HG03175 (cell line): ENCODE measurements around the gene NOTO.
"Not testable (repeated sequence)": the region's sequence is repeated elsewhere in the genome, so short reads cannot be mapped to it uniquely, and the experiment has no call there.

Experiments
- ATAC-seq: cut with Tn5 transposase; IDR thresholded peaks from one replicate; pipeline ENCODE4 v1.9.1; 2021; ENCODE audit warnings: mild to moderate bottlenecking, moderate library complexity; ENCODE audit not compliant: unreplicated experiment

The NOTO gene

GRCh38 chr2:73197579-73197978 lies 4.8 kb upstream of the NOTO start:
- ATAC-seq: no peak

DNA sequence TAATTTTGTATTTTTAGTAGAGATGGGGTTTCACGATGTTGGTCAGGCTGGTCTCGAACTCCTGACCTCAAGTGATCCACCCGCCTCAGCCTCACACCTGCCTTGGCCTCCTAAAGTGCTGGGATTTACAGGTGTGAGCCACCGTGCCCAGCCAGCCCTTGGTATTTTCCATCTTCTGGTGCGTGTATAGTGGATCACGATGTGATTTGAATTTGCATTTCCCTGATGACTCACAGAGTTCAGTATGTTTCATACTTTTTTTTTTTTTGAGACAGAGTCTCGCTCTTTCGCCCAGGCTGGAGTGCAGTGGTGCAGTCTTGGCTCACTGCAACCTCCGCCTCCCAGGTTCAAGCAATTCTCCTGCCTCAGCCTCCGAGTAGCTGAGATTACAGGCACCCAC lies 2.1 kb upstream of the NOTO start:
- ATAC-seq: not testable (repeated sequence)

GRCh38 chr2:73203055-73203681 lies 794 bp downstream of the NOTO start:
- no peak for ATAC-seq

DNA sequence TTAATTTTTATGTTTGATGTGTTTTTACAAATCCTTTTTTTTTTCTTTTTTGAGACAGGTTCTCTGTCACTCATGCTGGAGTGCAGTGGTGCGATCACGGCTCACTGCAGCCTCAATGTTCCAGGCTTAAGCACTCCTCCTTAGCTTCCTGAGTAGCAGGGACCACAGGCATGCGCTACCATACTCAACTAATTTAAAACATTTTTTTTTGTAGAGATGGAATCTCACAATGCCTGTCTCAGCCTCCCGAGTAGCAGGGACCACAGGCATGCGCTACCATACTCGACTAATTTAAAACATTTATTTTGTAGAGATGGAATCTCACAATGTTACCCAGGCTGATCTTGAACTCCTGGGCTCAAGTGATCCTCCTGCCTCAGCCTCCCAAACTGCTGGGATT lies 3.2 kb downstream of the NOTO start:
- no peak for ATAC-seq

GRCh38 chr2:73208258-73208657 lies 5.9 kb downstream of the NOTO start:
- ATAC-seq: no peak

GRCh38 chr2:73210019-73210418 lies 7.6 kb downstream of the NOTO start:
- no peak for ATAC-seq

GRCh38 chr2:73210696-73211095 lies 8.3 kb downstream of the NOTO start:
- no peak for ATAC-seq

- no peak for ATAC-seq
These were observed 9.7 kb downstream of the NOTO start for GRCh38 chr2:73212098-73212447.

DNA sequence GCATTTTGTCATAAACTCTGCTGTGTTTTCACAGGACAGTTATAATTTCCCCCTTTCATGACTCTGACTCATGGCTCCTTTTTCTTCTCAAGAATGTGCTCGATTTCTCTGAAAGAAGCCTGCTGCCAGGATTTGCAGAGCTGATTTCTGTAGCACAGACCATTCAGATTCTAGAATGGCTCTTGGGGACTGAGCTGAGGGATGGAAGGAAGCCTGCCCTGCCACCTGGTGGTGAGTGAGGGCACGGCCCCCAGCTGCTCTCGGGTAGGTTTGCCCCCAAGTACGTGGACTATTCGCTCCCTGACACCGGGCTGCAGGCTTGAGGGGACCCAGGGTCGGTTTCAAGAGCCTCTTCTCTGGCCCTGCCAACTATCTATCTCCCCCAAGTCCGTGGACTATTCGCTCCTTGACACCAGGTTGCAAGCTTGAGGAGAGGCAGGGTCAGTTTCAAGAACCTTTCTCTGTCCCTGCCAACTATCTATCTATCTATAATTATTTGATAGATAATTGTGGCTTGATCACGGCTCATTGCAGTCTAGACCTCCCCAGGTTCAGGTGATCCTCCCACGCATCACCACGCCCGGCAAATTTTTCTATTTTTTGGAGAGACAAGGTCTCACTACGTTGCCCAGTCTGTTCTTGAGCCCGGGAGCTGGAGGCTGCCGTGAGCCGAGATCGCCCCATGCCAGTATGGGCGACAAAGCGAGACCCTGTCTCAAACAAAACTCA lies 10.2 kb downstream of the NOTO start:
- peak; percentile 72 for ATAC-seq

- peak; percentile 91 for ATAC-seq
These were observed 12.0 kb downstream of the NOTO start, which contains the start of gene SMYD5 for GRCh38 chr2:73214120-73215035. TSS of gene SMYD5 (plus strand) at chr2:73214245. CDS start at chr2:73214267, 22 bp downstream.

DNA sequence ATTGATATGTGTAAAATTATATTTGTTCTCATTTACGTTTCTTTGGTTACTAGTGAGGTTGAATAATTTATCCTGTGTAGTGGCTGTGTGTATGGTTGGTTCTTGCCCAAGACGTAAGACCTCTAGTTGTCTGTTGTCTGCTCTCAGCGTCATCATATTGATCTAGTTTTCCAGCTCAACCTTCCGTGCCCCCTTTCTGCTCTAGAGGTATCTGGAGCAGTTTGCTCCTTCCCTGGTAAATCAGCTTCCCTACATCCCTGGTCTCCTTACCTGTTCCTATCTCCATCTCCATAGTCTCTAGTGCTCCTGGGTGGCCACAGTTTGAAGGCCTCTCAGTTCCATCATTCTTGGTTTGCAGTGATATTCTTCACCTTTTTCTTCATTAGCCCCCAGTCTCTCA lies 12.9 kb downstream of the NOTO start:
- no peak for ATAC-seq

- ATAC-seq: no peak
These were observed 14.8 kb downstream of the NOTO start for GRCh38 chr2:73217160-73217559.

- ATAC-seq: no peak
These were observed 15.5 kb downstream of the NOTO start for GRCh38 chr2:73217826-73218225.

DNA sequence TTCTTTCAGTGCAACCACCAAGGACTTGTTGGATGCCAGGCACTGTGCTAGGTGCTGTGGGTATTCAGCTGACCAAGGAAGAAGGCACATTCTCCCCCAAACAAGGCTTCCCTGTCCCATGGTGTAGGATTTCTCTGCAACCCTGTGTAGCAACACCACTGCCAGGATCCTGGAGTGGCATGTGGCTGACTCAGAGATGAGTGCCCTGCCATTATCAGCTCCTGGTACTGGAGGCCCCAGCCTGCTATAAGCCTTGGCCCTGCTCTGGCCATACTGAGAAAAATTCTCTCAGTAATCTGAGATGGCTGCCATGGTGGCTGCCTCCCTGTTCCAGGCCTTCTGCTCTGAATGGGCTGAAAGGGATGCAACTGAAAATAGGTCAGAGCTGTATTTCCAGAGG lies 15.9 kb downstream of the NOTO start:
- no peak for ATAC-seq

GRCh38 chr2:73223821-73224220 lies 21.4 kb downstream of the NOTO start:
- no peak for ATAC-seq

DNA sequence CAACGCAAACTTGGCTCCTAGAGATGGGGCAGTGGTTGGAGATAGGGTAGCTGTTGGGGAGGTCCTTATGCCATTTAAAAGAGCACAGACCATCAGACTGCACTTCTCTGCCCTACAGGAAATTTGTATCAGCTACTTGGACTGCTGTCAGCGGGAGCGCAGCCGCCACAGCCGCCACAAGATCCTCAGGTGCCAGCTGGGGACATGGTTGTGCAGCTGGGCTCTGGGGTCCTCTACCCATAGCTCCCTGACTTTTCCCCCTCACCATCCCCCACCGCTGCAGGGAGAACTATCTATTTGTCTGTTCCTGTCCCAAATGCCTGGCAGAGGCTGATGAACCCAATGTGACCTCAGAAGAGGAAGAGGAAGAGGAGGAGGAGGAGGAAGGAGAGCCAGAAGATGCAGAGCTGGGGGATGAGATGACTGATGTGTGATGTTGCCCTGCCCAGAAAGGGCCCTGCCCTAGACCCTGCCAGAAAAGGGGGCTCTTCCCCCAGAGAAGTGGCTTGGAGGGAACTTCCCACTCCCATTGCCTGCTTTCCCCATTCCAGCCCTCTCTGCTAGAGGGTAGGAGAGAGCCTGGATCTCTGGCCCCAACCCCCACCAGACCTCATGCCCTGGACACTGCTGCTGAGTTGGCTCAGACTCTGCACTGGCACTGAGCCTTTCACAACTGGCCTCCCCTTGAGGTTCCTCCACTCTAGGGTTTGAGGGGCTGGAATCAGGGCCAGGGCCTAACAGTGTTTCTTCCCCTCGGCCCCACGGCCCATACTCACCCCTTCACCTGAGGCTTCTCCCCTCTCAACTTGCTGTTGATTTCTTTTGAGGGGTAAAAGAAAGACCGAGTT lies 23.4 kb downstream of the NOTO start:
- no peak for ATAC-seq

GRCh38 chr2:73227086-73227485 lies 24.7 kb downstream of the NOTO start:
- no peak for ATAC-seq

DNA sequence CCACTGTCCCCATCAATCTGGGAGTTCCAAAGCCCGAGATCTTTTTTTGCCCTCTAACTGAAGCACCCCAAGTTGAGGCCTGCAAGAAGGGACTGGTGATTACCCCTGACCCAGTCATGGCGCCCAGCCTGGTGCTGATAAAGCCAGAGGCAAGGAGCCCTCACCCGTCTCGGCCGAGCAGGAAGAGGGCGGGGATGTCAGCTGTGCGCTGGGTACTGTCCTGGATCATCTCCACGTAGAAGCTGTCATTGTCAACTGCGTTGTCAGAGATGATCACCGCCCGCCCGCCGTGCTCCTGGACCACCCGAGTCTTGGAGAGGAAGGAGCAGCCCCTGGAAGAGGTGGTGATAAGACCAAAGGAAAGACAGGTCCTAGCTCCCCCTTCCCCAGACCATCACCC lies 26.3 kb downstream of the NOTO start:
- ATAC-seq: no peak

- ATAC-seq: no peak
These were observed 30.2 kb downstream of the NOTO start for GRCh38 chr2:73232403-73233153.
